GM12872 (cell line): Measurements from ENCODE around the gene GPC4.

ENCODE experiments used
- TF ChIP-seq, protein P1 (sequence below): IDR thresholded peaks from 3 replicates; pipeline ENCODE4 v1.5.1; 2011; ENCODE audit warnings: low read depth, mild to moderate bottlenecking, low read length, moderate library complexity; ENCODE audit not compliant: insufficient read depth

Gene GPC4

GRCh38 chrX:133415276-133416105 lies at the start of gene GPC4:
TSS of gene GPC4 (minus strand) at chrX:133415489. CDS start at chrX:133414965, 524 bp downstream.
- TF ChIP-seq, protein P1, sequence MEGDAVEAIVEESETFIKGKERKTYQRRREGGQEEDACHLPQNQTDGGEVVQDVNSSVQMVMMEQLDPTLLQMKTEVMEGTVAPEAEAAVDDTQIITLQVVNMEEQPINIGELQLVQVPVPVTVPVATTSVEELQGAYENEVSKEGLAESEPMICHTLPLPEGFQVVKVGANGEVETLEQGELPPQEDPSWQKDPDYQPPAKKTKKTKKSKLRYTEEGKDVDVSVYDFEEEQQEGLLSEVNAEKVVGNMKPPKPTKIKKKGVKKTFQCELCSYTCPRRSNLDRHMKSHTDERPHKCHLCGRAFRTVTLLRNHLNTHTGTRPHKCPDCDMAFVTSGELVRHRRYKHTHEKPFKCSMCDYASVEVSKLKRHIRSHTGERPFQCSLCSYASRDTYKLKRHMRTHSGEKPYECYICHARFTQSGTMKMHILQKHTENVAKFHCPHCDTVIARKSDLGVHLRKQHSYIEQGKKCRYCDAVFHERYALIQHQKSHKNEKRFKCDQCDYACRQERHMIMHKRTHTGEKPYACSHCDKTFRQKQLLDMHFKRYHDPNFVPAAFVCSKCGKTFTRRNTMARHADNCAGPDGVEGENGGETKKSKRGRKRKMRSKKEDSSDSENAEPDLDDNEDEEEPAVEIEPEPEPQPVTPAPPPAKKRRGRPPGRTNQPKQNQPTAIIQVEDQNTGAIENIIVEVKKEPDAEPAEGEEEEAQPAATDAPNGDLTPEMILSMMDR: 0 out of 3 replicates have a peak, but pooled peaks have one; percentile 6

DNA sequence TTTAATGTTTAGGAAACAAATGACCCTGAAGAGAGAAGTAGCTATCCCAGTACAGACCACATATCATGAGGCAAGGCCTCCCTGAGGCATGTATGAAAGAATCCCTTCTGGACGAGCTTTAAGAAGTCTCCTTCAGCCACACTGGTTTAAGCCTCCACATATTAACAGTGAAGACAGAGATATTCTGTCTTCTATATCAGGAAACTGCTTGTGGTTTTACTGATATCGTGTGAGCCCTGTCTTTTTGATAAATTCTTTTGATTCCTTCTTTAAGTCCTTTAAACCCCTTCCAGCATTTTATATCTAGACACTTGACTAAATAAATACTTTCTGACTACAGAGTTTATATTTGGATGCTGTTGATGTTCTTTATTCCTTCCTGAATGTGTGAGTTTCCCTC lies 45.9 kb upstream of the GPC4 start:
- TF ChIP-seq, protein P1: no peak

GRCh38 chrX:133454924-133455323 lies 39.6 kb upstream of the GPC4 start:
- TF ChIP-seq, protein P1: no peak

DNA sequence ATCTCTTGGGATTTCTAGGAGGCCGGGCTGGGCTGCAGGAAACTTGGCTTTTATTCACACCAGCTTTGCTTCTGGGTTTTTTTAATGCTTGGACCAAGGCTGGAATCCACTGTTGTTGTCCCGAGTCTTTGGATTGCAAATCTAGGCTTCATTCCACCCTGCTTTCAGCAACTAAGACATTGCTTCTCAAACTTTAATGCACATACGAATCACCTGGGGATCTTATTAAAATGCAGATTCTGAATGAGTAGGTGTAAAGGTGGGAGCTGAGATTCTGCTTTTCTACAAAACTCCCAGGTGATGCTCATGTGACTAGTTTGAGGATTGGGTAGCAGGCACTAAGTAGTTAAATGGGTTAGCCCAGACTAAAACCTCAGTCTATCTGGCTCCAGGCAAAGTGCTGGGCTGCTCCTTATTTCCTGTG lies 39.2 kb upstream of the GPC4 start:
- TF ChIP-seq, protein P1: no peak

GRCh38 chrX:133448512-133449076 lies 33.3 kb upstream of the GPC4 start:
- TF ChIP-seq, protein P1: no peak

DNA sequence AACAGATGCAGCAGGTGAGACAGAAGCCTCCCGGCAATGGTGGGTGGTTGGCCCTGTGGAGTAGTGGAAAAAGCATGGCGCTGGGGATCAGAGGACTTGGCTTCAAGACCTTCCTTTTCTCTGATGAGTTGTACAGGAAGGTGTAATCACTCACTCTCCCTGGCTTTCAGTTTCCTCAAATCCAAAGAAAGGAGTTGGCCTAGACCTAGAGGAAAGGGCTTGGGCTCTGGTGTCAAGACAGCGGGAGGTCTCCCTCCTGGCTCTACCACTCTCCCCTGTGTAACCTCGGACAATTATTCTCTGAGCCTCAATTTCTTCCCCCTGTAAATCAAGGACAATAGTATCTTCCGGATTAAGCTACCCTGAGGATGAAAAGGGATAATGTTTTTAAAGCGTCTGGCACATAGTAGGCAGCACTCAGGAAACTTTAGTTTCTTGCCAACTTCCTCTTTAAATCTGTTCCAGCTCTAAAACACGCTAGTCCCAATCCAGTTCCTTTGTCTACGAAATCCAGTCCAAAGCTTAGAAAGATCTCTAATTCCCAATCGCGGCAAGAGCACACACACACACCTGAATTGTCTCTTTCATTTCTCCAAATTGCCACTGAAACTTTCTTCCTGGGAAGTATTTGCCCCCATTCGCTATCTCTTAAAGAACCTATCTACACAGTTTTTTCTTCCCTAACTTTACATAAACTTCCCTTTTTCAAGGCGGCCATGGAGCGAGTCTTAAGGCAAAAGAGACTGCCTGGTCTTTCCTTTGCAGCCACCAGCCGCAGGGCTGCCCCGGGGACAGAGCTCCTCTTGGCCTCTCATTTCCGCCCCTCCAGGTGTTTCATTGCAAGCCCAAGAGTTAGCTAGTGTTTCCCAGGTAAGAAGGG lies 29.9 kb upstream of the GPC4 start:
- TF ChIP-seq, protein P1: no peak

DNA sequence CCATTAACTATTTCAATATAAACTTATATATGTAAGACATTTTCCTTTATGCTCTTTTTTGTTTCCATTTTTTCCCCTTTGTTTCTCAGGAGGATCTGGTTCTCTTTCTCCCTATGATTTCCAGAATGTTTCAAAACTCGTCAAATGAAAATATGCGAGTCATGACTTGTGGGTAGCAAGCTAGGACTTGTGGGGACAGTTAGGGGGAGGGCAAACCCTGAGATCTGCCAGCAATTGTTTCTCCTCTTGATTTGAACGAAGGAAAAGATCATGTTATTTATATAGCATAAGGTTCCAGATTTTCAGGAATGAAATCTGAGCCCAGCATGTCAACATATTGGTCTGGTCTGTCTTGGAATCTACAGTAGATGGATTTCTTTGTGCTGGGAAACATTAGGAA lies 28.9 kb upstream of the GPC4 start:
- TF ChIP-seq, protein P1: no peak
